Stimulated activated CD8-positive, alpha-beta memory T cell treated with anti-CD3 and anti-CD28 coated beads, Interleukin-12 subunit alpha, Interleukin-12 subunit beta, amount 100 ng/mL, for 4 hours (primary cell): ENCODE measurements around the gene SURF2.
"Not testable (repeated sequence)": the region's sequence is repeated elsewhere in the genome, so short reads cannot be mapped to it uniquely, and the experiment has no call there.

Experiments
- DNase-seq: peaks from one replicate; pipeline ENCODE4 v3.0.0-alpha.2; 2020; ENCODE audit warnings: low read depth

Gene SURF2

GRCh38 chr9:133356391-133357091 lies at the start of gene SURF2, which contains the start of gene SURF1:
Gene SURF2, plus strand, starts transcription at chr9:133356550. Its CDS starts 43 bp downstream, at chr9:133356593.
Gene SURF1, minus strand, starts transcription at chr9:133356487. Its CDS starts 34 bp downstream, at chr9:133356453.
- peak; percentile 80 for DNase-seq

- DNase-seq, result no peak
Measured at GRCh38 chr9:133307301-133307700, 49.0 kb upstream of the SURF2 start.

GRCh38 chr9:133309608-133310007 lies 46.7 kb upstream of the SURF2 start:
- DNase-seq, result no peak

GRCh38 chr9:133315997-133316396 lies 40.4 kb upstream of the SURF2 start:
- DNase-seq, result no peak

- not testable (repeated sequence) for DNase-seq
Measured at GRCh38 chr9:133317551-133317950, 38.8 kb upstream of the SURF2 start.

- no peak for DNase-seq
Measured at GRCh38 chr9:133320421-133320881, 35.9 kb upstream of the SURF2 start.

GRCh38 chr9:133321411-133321935 lies 34.9 kb upstream of the SURF2 start:
- DNase-seq, result no peak

GRCh38 chr9:133322701-133323100 lies 33.6 kb upstream of the SURF2 start:
- no peak for DNase-seq

- DNase-seq, result no peak
Measured at GRCh38 chr9:133323211-133323610, 33.1 kb upstream of the SURF2 start.

GRCh38 chr9:133323991-133324703 lies 32.2 kb upstream of the SURF2 start:
- no peak for DNase-seq

- DNase-seq, result not testable (repeated sequence)
Measured at GRCh38 chr9:133327021-133327420, 29.3 kb upstream of the SURF2 start.

- DNase-seq, result no peak
Measured at GRCh38 chr9:133327834-133328484, 28.4 kb upstream of the SURF2 start.

- DNase-seq, result not testable (repeated sequence)
Measured at GRCh38 chr9:133329306-133330156, 26.8 kb upstream of the SURF2 start.

GRCh38 chr9:133331221-133331620 lies 25.1 kb upstream of the SURF2 start:
- no peak for DNase-seq

GRCh38 chr9:133331641-133332380 lies 24.5 kb upstream of the SURF2 start:
- DNase-seq, result no peak

- DNase-seq, result no peak
Measured at GRCh38 chr9:133332381-133332730, 24.0 kb upstream of the SURF2 start.

GRCh38 chr9:133333011-133333410 lies 23.3 kb upstream of the SURF2 start:
- no peak for DNase-seq

- no peak for DNase-seq
Measured at GRCh38 chr9:133333566-133333965, 22.8 kb upstream of the SURF2 start.

GRCh38 chr9:133334161-133334560 lies 22.2 kb upstream of the SURF2 start:
- no peak for DNase-seq

GRCh38 chr9:133334888-133335287 lies 21.5 kb upstream of the SURF2 start:
- not testable (repeated sequence) for DNase-seq
